HEK293 (cell line): ENCODE results near the gene TCTN2.

Experiments used
- CTCF ChIA-PET: fragments of 350-600 bp; formaldehyde crosslinking; extraction: SDS; loops from one replicate; lab custom pipeline; 2021; ENCODE audit warnings: antibody characterized with exemption; lab: Yijun Ruan, JAX
- POLR2A ChIA-PET: fragments of 300-600 bp; formaldehyde crosslinking; extraction: SDS; loops from one replicate; lab custom pipeline; 2020; ENCODE audit warnings: antibody characterized with exemption, inconsistent platforms; lab: Yijun Ruan, JAX
- H3K27ac ChIP-seq: fragments of 200-500 bp; sonication (Bioruptor generic); 2 replicates; pipeline ENCODE4 v1.5.1; 2014; ENCODE audit warnings: low read depth, low read length, control low read depth, inconsistent platforms; ENCODE audit errors: extremely low read depth
- H3K36me3 ChIP-seq, 2 experiments: fragments of 200-500 bp in 1 of 2; sonication (Bioruptor generic) in 1 of 2; 1 replicate in 1 of 2; 2 replicates in 1 of 2; pipeline ENCODE4 v1.5.1; 2014 to 2017; ENCODE audit warnings: inconsistent platforms in 2 of 2, low read length in 2 of 2; ENCODE audit not compliant: control insufficient read depth in 2 of 2, insufficient read depth in 1 of 2
- H3K4me1 ChIP-seq: fragments of 200-500 bp; sonication (Bioruptor generic); 2 replicates; pipeline ENCODE4 v1.5.1; 2014; ENCODE audit warnings: mild to moderate bottlenecking, low read length, inconsistent platforms; ENCODE audit not compliant: control insufficient read depth, insufficient read depth
- H3K4me3 ChIP-seq: 2 replicates; pipeline ENCODE4 v1.5.1; 2011; ENCODE audit warnings: low read depth, mild to moderate bottlenecking, control low read depth, low read length, moderate library complexity
- H3K9me3 ChIP-seq: fragments of 200-500 bp; sonication (Bioruptor generic); 2 replicates; pipeline ENCODE4 v1.5.1; 2014; ENCODE audit warnings: low read depth, low read length, inconsistent platforms; ENCODE audit not compliant: control insufficient read depth, insufficient read depth
- BCL11A ChIP-seq: fragments of 450-650 bp; formaldehyde crosslinking; IDR thresholded peaks from 2 replicates; pipeline ENCODE4 v1.5.1; 2016; ENCODE audit warnings: low read depth, missing biosample characterization, missing genetic modification characterization
- ELK4 ChIP-seq: IDR thresholded peaks from 2 replicates; pipeline ENCODE4 v1.6.1; 2011; ENCODE audit warnings: mild to moderate bottlenecking, low read depth, low read length, borderline replicate concordance
- GLIS1 ChIP-seq: fragments of 450-650 bp; formaldehyde crosslinking; IDR thresholded peaks from 2 replicates; pipeline ENCODE4 v1.5.1; 2016; ENCODE audit warnings: missing biosample characterization, missing genetic modification characterization
- MYNN ChIP-seq: fragments of 450-650 bp; formaldehyde crosslinking; IDR thresholded peaks from 2 replicates; pipeline ENCODE4 v1.5.1; 2016; ENCODE audit warnings: missing biosample characterization, missing genetic modification characterization, borderline replicate concordance
- PRDM6 ChIP-seq: fragments of 450-650 bp; formaldehyde crosslinking; IDR thresholded peaks from 2 replicates; pipeline ENCODE4 v1.5.1; 2017; ENCODE audit warnings: missing biosample characterization, missing genetic modification characterization
- TCF7L2 ChIP-seq: IDR thresholded peaks from 2 replicates; pipeline ENCODE4 v1.6.1; 2011; ENCODE audit warnings: low read depth, mild to moderate bottlenecking, inconsistent platforms, low read length, moderate library complexity, borderline replicate concordance
- ZBTB21 ChIP-seq: fragments of 450-650 bp; formaldehyde crosslinking; IDR thresholded peaks from 2 replicates; pipeline ENCODE4 v1.5.1; 2017; ENCODE audit warnings: missing biosample characterization, missing genetic modification characterization
- ZBTB8A ChIP-seq: fragments of 450-650 bp; formaldehyde crosslinking; IDR thresholded peaks from 2 replicates; pipeline ENCODE4 v1.5.1; 2016; ENCODE audit warnings: missing biosample characterization, missing genetic modification characterization
- ZEB2 ChIP-seq: fragments of 450-650 bp; formaldehyde crosslinking; IDR thresholded peaks from 2 replicates; pipeline ENCODE4 v1.5.1; 2016; ENCODE audit warnings: missing biosample characterization, missing genetic modification characterization
- ZNF114 ChIP-seq: fragments of 450-650 bp; formaldehyde crosslinking; IDR thresholded peaks from 2 replicates; pipeline ENCODE4 v1.5.0; 2017; ENCODE audit warnings: missing biosample characterization, missing genetic modification characterization
- ZNF133 ChIP-seq: fragments of 450-650 bp; formaldehyde crosslinking; IDR thresholded peaks from 2 replicates; pipeline ENCODE4 v1.5.1; 2016; ENCODE audit warnings: missing biosample characterization, missing genetic modification characterization
- ZNF146 ChIP-seq: fragments of 450-650 bp; formaldehyde crosslinking; IDR thresholded peaks from 2 replicates; pipeline ENCODE4 v1.5.1; 2016; ENCODE audit warnings: missing biosample characterization, missing genetic modification characterization
- ZNF274 ChIP-seq, 2 experiments: fragments of 200-500 bp in 1 of 2; fragments of 450-650 bp in 1 of 2; sonication (Bioruptor generic) in 1 of 2; formaldehyde crosslinking in 1 of 2; IDR thresholded peaks; 2 replicates each; pipeline versions ENCODE4 v1.5.1 to v1.6.1; 2014 to 2016; ENCODE audit warnings: borderline replicate concordance in 1 of 2, inconsistent platforms in 1 of 2, low read length in 1 of 2, missing biosample characterization in 1 of 2, missing genetic modification characterization in 1 of 2
- ZNF473 ChIP-seq: fragments of 450-650 bp; formaldehyde crosslinking; IDR thresholded peaks from 2 replicates; pipeline ENCODE4 v1.5.1; 2017; ENCODE audit warnings: missing biosample characterization, missing genetic modification characterization
- TF ChIP-seq, protein P1 (sequence below): fragments of 450-650 bp; formaldehyde crosslinking; IDR thresholded peaks from 2 replicates; pipeline ENCODE4 v1.5.1; 2017; ENCODE audit warnings: missing biosample characterization, missing genetic modification characterization
- TF ChIP-seq, protein P2 (sequence below): fragments of 450-650 bp; formaldehyde crosslinking; IDR thresholded peaks from 2 replicates; pipeline ENCODE4 v1.5.1; 2016; ENCODE audit warnings: missing biosample characterization, missing genetic modification characterization
- TF ChIP-seq, protein P3 (sequence below): fragments of 450-650 bp; formaldehyde crosslinking; IDR thresholded peaks from 2 replicates; pipeline ENCODE4 v1.5.1; 2016; ENCODE audit warnings: missing biosample characterization, missing genetic modification characterization

TCTN2 gene

DNA sequence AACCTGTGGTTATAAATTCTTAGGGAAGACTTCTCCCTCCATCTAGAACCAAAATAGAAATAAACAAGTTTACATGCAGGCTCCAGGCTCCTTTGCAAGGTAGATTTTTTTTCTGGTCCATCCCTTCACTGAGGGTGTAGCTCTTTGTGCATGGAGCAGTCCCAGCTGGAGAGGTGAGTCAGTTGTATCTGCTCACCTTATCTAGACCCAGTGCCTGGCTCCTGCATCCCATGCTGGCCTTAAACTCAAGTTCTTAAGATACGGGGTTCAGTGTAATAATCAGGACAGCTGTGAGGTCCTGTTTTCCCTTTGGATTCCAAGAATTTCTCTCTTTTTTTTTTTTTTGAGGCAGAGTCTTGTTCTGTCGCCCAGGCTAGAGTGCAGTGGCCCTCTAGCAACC, 56.0 kb downstream of the TCTN2 start:
- TF ChIP-seq, protein P1, sequence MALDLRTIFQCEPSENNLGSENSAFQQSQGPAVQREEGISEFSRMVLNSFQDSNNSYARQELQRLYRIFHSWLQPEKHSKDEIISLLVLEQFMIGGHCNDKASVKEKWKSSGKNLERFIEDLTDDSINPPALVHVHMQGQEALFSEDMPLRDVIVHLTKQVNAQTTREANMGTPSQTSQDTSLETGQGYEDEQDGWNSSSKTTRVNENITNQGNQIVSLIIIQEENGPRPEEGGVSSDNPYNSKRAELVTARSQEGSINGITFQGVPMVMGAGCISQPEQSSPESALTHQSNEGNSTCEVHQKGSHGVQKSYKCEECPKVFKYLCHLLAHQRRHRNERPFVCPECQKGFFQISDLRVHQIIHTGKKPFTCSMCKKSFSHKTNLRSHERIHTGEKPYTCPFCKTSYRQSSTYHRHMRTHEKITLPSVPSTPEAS (tag by site-specific recombination), result no peak
- TF ChIP-seq GLIS1, result no peak
- TF ChIP-seq, protein P2, sequence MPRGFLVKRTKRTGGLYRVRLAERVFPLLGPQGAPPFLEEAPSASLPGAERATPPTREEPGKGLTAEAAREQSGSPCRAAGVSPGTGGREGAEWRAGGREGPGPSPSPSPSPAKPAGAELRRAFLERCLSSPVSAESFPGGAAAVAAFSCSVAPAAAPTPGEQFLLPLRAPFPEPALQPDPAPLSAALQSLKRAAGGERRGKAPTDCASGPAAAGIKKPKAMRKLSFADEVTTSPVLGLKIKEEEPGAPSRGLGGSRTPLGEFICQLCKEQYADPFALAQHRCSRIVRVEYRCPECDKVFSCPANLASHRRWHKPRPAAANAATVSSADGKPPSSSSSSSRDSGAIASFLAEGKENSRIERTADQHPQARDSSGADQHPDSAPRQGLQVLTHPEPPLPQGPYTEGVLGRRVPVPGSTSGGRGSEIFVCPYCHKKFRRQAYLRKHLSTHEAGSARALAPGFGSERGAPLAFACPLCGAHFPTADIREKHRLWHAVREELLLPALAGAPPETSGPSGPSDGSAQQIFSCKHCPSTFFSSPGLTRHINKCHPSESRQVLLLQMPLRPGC (tag by site-specific recombination), result no peak
- TF ChIP-seq ZNF473 (tag by site-specific recombination), result no peak
- TF ChIP-seq ZNF133 (tag by site-specific recombination), result no peak
- TF ChIP-seq ELK4, result no peak
- TF ChIP-seq ZNF146, result no peak
- TF ChIP-seq ZEB2 (tag by site-specific recombination), result no peak
- POLR2A ChIA-PET, result no interaction called here

GRCh38 chr12:123727878-123728277, 57.0 kb downstream of the TCTN2 start:
- H3K36me3 ChIP-seq, result peaks cover 42 to 73% of the 10 kb centered on the region in 2 experiments
- H3K4me1 ChIP-seq, result no peaks in the 10 kb centered on the region
- H3K4me3 ChIP-seq, result no peak overlapping the region
- TF ChIP-seq BCL11A (tag by site-specific recombination) (no peak), ZNF114 (tag by site-specific recombination) (no peak), PRDM6 (tag by site-specific recombination) (no peak), ZNF274 (IDR thresholded peaks at IDR 0.05; ENCODE audit: low read length) (no peak), ZNF274 (tag by site-specific recombination; IDR thresholded peaks at IDR 0.05; ENCODE audit: borderline replicate concordance) (no peak), ZBTB21 (no peak), MYNN (no peak), ZBTB8A (no peak), TCF7L2 (no peak)
- TF ChIP-seq, protein P3, sequence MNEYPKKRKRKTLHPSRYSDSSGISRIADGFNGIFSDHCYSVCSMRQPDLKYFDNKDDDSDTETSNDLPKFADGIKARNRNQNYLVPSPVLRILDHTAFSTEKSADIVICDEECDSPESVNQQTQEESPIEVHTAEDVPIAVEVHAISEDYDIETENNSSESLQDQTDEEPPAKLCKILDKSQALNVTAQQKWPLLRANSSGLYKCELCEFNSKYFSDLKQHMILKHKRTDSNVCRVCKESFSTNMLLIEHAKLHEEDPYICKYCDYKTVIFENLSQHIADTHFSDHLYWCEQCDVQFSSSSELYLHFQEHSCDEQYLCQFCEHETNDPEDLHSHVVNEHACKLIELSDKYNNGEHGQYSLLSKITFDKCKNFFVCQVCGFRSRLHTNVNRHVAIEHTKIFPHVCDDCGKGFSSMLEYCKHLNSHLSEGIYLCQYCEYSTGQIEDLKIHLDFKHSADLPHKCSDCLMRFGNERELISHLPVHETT (tag by site-specific recombination), result no peak
- CTCF ChIA-PET, result no interaction called here
- POLR2A ChIA-PET, result no interaction called here
- H3K27ac ChIP-seq, result no peak overlapping the region
- no peaks in the 10 kb centered on the region for H3K9me3 ChIP-seq

More for the DNA sequence above, 56.0 kb downstream of the TCTN2 start:
- CTCF ChIA-PET, result interaction anchor here (0.6 kb wide), 1 partner anchor 9 kb away, joined by 3 read pairs; no protein-coding TSS in a partner anchor
- H3K9me3 ChIP-seq, result no peaks in the 10 kb centered on the region
- no peak overlapping the region for H3K4me3 ChIP-seq
- H3K27ac ChIP-seq, result no peak overlapping the region
- peaks cover 41 to 72% of the 10 kb centered on the region in 2 experiments for H3K36me3 ChIP-seq
- H3K4me1 ChIP-seq, result no peaks in the 10 kb centered on the region
